ENCODE results near the gene ZNF749.

The ZNF749 gene

DNA sequence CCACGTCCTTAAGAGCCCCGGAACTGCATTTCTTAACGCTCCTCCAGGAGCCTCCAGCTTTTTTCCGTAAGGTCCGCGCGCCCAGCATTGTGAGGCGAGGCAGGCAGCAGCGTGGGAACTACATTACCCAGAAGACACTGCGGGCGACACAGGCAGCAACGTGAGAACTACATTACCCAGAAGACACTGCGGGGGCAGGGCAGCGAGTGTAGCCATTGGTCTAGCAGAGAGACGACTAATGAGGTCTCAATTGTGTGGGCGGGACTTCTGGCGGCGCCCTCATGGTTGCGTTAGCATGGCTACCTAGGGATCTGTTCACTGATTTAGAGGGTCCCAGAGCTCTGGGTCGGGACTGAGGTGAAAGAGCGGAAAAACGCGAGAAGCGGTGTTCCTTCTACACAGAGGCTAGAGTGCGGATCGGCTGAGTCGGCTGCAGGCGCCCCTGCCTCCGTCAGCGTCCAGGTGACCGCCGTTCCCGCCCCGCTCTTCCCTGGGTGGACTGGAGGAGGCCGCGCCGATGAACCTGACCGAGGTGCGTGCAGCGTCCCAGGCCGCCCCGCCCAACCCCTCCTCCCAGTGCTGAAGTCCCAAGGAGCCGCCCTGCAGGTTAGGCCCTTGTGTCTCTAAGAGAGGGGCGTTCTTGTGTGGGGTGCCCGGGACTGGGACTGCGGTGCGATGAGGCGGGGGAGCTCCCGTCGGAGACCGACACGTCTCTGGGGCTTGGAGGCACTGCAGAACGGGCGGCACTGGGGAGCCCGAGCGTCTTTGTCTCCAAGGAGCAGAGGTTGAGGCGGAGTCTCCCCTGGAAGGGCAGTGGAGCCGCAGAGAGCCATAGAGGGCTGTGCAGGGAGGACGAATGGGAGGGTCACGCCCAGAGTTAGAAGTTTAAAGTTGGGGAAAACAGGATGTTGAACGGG is at the start of gene ZNF749:
Gene ZNF749, plus strand, starts transcription at position 264 of the 917 bp plus-strand sequence. Its CDS starts 254 bp downstream, at position 518.
- DNase-seq (ENCODE audit: extremely low spot score, insufficient read length, low read depth) = peak; percentile 91
- FAIRE-seq = peak; percentile 99

- FAIRE-seq (no peak), DNase-seq (ENCODE audit: extremely low spot score, insufficient read length, low read depth) (no peak)
Measured at GRCh38 chr19:57389194-57389729, 45.9 kb upstream of the ZNF749 start.

- FAIRE-seq (peak; percentile 100), DNase-seq (ENCODE audit: extremely low spot score, insufficient read length, low read depth) (peak; percentile 71)
Measured at GRCh38 chr19:57389730-57390598, 45.2 kb upstream of the ZNF749 start, which contains the start of gene ZNF548. Gene ZNF548 (plus strand): TSS chr19:57389854. CDS start chr19:57390100, 246 bp downstream.

DNA sequence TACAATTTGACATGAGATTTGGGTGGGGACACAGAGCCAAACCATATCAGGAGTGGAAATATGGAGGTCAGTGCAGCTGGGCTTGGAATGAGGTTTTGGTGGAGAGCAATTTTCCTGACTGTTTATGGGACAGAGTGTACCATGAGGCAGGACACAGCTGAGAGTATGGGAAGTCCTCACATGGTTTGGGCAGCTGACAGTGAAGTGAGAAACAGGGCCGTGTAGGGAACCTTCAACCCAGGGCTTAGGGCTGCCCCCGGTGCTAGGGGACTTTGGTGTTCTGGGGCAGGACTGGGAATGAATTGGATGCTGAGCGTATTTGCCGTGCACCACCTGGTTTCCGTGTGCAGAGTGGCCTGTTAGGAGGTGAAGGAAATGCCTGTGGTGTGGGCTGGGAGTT is 39.4 kb upstream of the ZNF749 start:
- DNase-seq (ENCODE audit: extremely low spot score, insufficient read length, low read depth) (no peak), FAIRE-seq (no peak)

GRCh38 chr19:57398868-57399267 is 36.3 kb upstream of the ZNF749 start:
- DNase-seq (ENCODE audit: extremely low spot score, insufficient read length, low read depth) = no peak
- no peak for FAIRE-seq

DNA sequence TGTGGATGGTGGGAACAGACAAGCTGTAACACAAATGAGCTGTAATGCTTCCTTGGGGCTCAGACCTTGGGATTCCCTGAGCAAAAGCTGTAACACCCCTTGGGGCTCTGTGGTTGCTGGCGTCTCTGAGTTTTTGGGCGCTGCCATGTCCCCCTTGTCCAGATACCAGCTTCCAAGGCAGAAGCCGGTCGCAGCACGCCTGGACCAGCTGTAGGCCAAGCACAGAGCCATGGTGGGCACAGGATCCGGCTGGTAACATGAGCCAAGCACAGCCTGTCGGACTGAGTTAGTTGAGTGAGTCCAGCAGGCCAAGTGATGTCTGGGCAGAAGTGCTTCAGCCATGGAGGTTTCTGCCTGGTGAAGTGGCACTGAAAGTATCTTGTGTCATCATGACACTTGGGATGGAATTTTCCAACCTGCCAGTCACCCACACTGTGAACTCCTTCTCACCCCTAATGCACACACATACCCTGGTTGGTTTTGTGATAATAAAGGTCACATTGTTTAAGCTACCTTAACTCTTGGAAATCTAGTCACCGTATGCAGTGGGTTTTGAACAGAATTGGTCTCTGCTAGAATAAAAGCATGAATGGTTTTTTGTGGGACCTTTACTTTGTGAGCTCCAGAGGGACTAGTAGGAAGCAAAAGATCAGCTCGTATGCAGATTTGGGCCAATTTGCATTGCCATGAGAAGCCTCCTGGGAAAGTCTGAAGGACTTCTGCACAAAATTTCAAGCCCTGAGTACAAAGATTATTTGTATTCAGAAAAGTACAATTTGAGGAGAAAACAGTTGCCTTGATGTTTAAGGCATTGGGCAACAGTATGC is 31.2 kb upstream of the ZNF749 start:
- no peak for DNase-seq (ENCODE audit: extremely low spot score, insufficient read length, low read depth)
- FAIRE-seq = no peak

DNA sequence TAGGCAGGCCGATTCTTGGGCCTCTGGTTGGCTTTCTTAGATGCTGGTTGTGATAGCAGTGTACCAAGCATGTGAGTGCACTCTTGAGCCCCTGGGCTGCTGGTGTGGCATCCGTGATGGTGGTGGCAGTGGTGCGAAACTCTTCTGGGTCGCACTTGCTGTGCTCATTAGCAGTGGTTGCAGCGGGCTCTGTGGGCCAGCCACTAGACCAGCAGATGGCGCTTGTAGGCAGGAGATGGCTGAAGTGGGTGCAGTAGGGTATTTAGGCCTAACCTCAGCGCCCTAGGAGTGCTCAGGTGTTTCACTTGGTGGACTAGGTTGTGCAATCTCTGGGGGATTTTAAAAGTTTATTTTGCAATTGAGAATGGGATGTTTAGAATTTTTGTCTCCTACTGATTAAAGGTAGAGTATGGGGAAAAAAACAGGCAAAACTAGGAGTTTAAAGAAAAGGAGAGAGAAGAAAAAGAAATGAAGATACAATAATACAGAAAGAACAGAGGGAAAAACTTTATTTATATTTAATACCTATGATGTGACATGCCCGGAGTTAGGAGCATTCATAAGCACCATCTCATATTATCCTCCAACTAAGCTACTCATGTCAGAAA is 28.5 kb upstream of the ZNF749 start:
- peak; percentile 35 for FAIRE-seq
- peak; percentile 44 for DNase-seq (ENCODE audit: extremely low spot score, insufficient read length, low read depth)

DNA sequence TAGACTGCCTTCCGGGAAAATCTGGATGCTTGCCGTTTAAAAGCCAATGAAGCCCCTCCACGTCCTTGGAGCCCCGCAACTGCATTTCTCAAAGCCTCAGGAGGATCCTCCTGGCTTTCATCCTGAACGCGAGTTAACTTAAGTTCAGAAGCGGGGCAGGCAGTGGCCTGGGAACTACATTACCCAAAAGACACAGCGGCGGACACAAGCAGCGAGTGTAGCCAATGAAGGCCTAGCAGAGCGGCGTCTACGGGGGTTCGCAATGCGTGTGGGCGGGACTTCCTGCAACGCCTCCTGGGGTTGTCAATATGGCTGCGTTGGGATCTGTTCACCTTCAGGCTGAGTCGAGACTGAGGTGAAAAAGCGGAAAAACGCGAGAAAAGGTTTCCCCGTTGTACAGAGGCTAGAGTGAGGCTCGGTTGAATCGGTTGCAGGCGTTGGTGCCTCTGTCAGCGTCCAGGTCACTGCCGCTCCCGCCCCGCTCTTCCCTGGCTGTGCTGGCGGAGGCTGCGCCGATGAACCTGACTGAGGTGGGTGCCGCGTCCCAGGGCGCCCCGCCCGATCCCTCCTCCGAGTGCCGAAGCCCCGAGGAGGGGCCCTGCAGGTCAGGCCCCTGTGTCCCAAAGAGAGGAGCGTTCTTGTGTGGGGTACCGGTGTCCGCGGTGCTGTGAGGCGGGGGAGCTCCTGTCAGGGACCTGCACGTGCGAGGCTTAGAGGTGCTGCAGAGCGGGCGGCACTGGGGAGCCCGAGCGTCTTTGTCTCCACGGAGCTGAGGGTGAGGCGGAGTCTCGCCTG is 24.1 kb upstream of the ZNF749 start, which contains the start of gene ZNF17:
Gene ZNF17, plus strand, starts transcription at position 285 of the 795 bp plus-strand sequence. CDS start 2,455 bp downstream, outside the sequence.
- peak; percentile 99 for FAIRE-seq
- peak; percentile 90 for DNase-seq (ENCODE audit: extremely low spot score, insufficient read length, low read depth)

GRCh38 chr19:57419439-57419838 is 15.7 kb upstream of the ZNF749 start:
- DNase-seq (ENCODE audit: extremely low spot score, insufficient read length, low read depth) (no peak), FAIRE-seq (no peak)

- DNase-seq (ENCODE audit: extremely low spot score, insufficient read length, low read depth) (no peak), FAIRE-seq (no peak)
Measured at GRCh38 chr19:57421037-57421436, 14.1 kb upstream of the ZNF749 start.

DNA sequence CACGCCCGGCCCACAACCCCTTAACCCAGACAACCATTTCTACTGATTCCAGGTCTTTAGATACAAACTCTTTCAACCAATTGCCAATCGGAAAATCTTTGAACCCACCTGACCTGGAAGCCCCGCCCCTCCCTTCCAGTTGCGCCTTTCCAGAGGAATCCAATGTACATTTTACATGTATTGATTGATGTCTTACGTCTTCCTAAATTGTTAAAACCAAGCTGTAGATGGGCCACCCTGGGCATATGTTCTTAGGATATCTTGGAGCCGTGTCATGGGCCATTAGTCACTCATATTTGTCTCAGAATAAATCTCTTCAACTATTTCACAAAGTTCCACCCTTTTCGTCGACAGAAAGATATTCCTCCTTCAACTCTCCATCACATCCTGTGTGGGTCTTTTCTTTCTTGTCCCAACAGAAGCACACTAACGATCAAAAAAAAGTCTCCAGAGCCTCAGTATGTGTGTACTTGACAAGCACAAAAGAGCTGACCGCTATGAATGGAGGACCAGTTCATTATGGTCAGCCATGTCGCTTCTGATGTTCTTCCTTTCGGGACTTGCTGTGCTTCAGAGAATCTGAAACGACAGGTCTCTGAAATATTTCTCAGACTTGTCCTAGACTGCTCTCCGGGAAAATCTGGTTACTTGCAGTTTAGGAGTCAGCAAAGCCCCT is 601 bp upstream of the ZNF749 start:
- no peak for FAIRE-seq
- no peak for DNase-seq (ENCODE audit: extremely low spot score, insufficient read length, low read depth)

DNA sequence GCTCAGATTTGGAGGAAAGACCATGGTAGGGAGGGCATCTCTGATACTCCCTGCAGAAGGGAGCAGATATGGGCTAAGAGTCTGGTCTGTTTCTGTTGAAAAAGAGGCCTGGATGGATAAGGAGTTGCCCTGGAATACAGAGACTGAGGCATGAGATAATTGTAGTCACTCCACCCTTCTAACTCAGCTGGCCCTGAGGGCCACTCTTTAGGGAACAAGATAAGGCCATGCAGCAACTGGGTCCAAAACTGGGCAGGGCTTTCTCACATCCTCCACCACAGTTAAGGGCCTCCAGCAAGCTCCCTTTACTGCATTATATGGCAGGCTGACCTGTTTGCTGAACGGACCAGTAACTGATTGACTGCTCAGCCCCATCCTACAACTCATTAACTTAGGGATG is 1.3 kb downstream of the ZNF749 start:
- DNase-seq (ENCODE audit: extremely low spot score, insufficient read length, low read depth) = no peak
- FAIRE-seq = no peak

DNA sequence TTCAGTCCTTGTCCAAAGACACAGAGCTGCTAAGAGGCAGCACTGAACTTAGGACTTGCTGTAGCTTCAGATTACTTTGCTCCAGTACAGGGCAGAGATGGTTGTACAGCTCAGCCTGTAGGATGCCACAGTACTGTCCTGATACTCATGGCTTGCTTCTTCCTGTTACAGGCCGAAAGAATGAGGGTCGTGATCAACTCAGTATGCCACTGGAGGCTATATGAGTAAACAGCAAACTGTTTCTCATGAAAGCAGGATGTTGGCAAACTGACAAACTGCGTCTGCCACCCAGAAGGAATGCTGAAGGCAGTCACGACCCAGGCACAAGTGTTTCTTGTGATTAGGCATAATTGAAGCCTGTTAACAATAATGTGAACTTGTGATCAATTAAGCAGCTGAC is 2.8 kb downstream of the ZNF749 start:
- no peak for FAIRE-seq
- no peak for DNase-seq (ENCODE audit: extremely low spot score, insufficient read length, low read depth)

DNA sequence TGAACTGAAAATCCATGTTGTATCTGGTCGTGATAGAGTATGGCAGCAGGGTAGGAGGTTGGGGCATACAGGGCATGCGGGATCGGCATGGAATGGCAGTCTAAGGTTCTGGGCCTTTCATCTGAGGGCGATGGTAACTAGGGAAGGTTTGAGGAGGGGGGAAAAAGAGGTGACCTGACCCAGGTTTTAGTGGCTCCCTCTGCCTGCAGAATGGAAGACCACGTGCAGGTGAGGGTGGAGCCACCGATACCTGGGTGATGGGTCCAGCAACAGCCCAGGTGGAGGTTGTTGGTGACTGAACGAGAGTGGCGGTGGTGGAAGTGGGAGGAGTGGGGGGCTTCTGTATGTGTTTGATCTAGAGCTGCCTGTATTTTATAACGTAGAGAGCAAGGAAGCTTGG is 3.8 kb downstream of the ZNF749 start:
- DNase-seq (ENCODE audit: extremely low spot score, insufficient read length, low read depth) (no peak), FAIRE-seq (no peak)

DNA sequence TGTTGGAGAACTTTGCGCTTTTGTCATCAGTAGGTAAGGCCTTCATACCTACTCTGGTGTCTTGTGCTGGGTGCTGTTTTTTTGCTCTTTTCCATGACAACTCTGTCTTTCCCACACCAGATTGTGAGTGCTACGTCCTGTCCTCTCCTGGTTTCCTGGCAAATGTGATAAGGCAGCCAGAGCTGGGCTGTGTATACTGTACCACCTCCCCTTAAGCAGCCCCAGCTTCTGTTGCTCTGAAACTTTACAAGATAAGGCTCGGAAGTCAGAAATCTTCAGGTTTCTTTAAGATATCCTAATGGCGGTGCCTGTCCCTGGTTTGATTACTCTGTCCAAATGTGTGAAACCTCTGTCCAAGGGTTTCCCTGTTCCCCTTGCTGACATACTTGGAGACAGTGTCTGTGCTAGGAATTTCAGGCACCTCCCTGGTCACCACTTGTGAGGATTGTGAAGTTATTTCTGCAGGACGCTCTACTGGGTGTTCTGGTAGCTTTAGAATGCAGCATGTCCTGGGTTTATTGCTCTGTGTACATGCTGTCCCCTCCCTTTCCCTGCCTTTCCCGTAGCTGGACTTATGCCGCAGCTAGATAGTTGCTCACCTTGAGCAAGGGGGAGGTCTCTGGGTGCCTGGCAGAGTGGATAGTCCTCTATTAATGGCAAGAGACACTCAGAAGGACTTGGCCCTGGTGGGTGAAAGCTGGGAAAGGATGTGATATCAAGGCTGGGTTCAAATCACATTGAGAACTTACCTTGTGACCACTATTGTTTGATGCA is 7.0 kb downstream of the ZNF749 start:
- FAIRE-seq (no peak), DNase-seq (ENCODE audit: extremely low spot score, insufficient read length, low read depth) (no peak)

GRCh38 chr19:57443121-57443696 is 8.1 kb downstream of the ZNF749 start:
- FAIRE-seq (no peak), DNase-seq (ENCODE audit: extremely low spot score, insufficient read length, low read depth) (no peak)

- DNase-seq (ENCODE audit: extremely low spot score, insufficient read length, low read depth) (no peak), FAIRE-seq (no peak)
Measured at GRCh38 chr19:57452307-57452706, 17.2 kb downstream of the ZNF749 start.

Data from GM18507 (cell line).